Testis (tissue), 2 donors: ENCODE measurements around the gene SCN3A.

Source experiments
- POLR2A ChIP-seq: fragments of 450-650 bp; IDR thresholded peaks from one replicate; pipeline ENCODE4 v1.6.1; 2017; ENCODE audit warnings: antibody characterized with exemption, mild to moderate bottlenecking, moderate library complexity
- TF ChIP-seq, protein P1 (sequence below), 3 experiments: fragments of 450-650 bp in 2 of 3; fragments of 200-600 bp in 1 of 3; sonication (generic) in 1 of 3; IDR thresholded peaks; one replicate each; pipeline ENCODE4 v1.5.1; 2016 to 2019; ENCODE audit warnings: antibody characterized with exemption in 3 of 3, mild to moderate bottlenecking in 2 of 3, moderate library complexity in 1 of 3

- TF ChIP-seq, protein P1, sequence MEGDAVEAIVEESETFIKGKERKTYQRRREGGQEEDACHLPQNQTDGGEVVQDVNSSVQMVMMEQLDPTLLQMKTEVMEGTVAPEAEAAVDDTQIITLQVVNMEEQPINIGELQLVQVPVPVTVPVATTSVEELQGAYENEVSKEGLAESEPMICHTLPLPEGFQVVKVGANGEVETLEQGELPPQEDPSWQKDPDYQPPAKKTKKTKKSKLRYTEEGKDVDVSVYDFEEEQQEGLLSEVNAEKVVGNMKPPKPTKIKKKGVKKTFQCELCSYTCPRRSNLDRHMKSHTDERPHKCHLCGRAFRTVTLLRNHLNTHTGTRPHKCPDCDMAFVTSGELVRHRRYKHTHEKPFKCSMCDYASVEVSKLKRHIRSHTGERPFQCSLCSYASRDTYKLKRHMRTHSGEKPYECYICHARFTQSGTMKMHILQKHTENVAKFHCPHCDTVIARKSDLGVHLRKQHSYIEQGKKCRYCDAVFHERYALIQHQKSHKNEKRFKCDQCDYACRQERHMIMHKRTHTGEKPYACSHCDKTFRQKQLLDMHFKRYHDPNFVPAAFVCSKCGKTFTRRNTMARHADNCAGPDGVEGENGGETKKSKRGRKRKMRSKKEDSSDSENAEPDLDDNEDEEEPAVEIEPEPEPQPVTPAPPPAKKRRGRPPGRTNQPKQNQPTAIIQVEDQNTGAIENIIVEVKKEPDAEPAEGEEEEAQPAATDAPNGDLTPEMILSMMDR (IDR thresholded peaks at IDR 0.05), result no peak
- TF ChIP-seq POLR2A, result no peak
Observed at GRCh38 chr2:165227571-165227970, 23.7 kb upstream of the SCN3A start.
